HFFc6 (cell line): ENCODE measurements around the gene DEPDC4. TPM values are rescaled to one million over a fixed set of nuclear protein-coding genes. Genes with fewer than 3 reads are reported as not detected.

Experiments used
- DNase-seq: peaks from one replicate; pipeline ENCODE4 v3.0.0-alpha.2; 2018
- H3K27ac Mint-ChIP-seq: 2 replicates; pipeline ENCODE4 v1.8.0; 2020; ENCODE audit warnings: mild to moderate bottlenecking, mixed read lengths
- H3K27me3 Mint-ChIP-seq: 2 replicates; pipeline ENCODE4 v1.8.0; 2021; ENCODE audit warnings: mild to moderate bottlenecking, moderate library complexity, mixed read lengths; ENCODE audit not compliant: insufficient read depth
- H3K36me3 Mint-ChIP-seq: 2 replicates; pipeline ENCODE4 v1.8.0; 2021; ENCODE audit warnings: low read depth, mixed read lengths
- H3K4me1 Mint-ChIP-seq: 2 replicates; pipeline ENCODE4 v1.8.0; 2020; ENCODE audit warnings: low read depth, mixed read lengths
- H3K4me3 Mint-ChIP-seq: 2 replicates; pipeline ENCODE4 v1.8.0; 2020; ENCODE audit warnings: mild to moderate bottlenecking, moderate library complexity, mixed read lengths
- H3K9me3 Mint-ChIP-seq: 2 replicates; pipeline ENCODE4 v1.8.0; 2020; ENCODE audit warnings: mild to moderate bottlenecking, mixed read lengths
- CTCF ChIP-seq: fragments of 200-600 bp; sonication (generic); IDR thresholded peaks from 2 replicates; pipeline ENCODE4 v1.5.0; 2021; ENCODE audit warnings: antibody characterized with exemption, mild to moderate bottlenecking
- total RNA-seq, 6 experiments: library from RNA; stranded (reverse); fragmentation: NEBNext Ultra II Directional; extraction: Animal tissue kit (Norgen Biotek cat#: 25700); gene quantifications; 2 replicates in 1 of 6; 3 replicates in 5 of 6; pipeline ENCODE4 v1.2.3, GENCODE V29; 2021

The DEPDC4 gene
- total RNA-seq, 6 experiments from 2014 or later: 0.73 to 1.5 (median 1.3) TPM

- Mint-ChIP-seq H3K4me1 (no peaks in the 10 kb centered on the region), H3K27ac (no peak overlapping the region), H3K4me3 (no peak overlapping the region), H3K36me3 (no peaks in the 10 kb centered on the region; the same call in 1 of the 2 replicates), H3K9me3 (no peaks in the 10 kb centered on the region), H3K27me3 (no peaks in the 10 kb centered on the region)
- TF ChIP-seq CTCF: no peak
- DNase-seq: no peak
Observed at GRCh38 chr12:100208834-100209233, 58.0 kb downstream of the DEPDC4 start.

GRCh38 chr12:100207311-100207710, 59.6 kb downstream of the DEPDC4 start:
- no peak for DNase-seq
- TF ChIP-seq CTCF: no peak
- no peak overlapping the region for H3K4me3 Mint-ChIP-seq
- H3K27me3 Mint-ChIP-seq: no peaks in the 10 kb centered on the region
- no peaks in the 10 kb centered on the region for H3K4me1 Mint-ChIP-seq
- H3K27ac Mint-ChIP-seq: no peak overlapping the region
- H3K9me3 Mint-ChIP-seq: no peaks in the 10 kb centered on the region
- H3K36me3 Mint-ChIP-seq: no peaks in the 10 kb centered on the region; the same call in 1 of the 2 replicates

- H3K9me3 Mint-ChIP-seq: no peaks in the 10 kb centered on the region
- peak overlapping the region; percentile 92 for H3K27ac Mint-ChIP-seq
- no peaks in the 10 kb centered on the region for H3K4me1 Mint-ChIP-seq
- no peaks in the 10 kb centered on the region for H3K36me3 Mint-ChIP-seq
- H3K4me3 Mint-ChIP-seq: peak overlapping the region; percentile 96
- no peak for TF ChIP-seq CTCF
- H3K27me3 Mint-ChIP-seq: peaks cover 7% of the 10 kb centered on the region
- DNase-seq: no peak
Observed at GRCh38 chr12:100201604-100202423, 65.1 kb downstream of the DEPDC4 start.

GRCh38 chr12:100200463-100201181, 66.3 kb downstream of the DEPDC4 start, which contains the start of gene ACTR6:
Gene ACTR6 (plus strand): TSS chr12:100200815. CDS start chr12:100200852, 37 bp downstream.
- Mint-ChIP-seq H3K4me3 (peak within 1 kb of the TSS; percentile 96), H3K36me3 (no peaks in the 10 kb centered on the region), H3K9me3 (no peaks in the 10 kb centered on the region), H3K4me1 (no peaks in the 10 kb centered on the region), H3K27me3 (peaks cover 7% of the 10 kb centered on the region), H3K27ac (peak within 1 kb of the TSS; percentile 92)
- DNase-seq: peak; percentile 95
- no peak for TF ChIP-seq CTCF

GRCh38 chr12:100199347-100200149, 67.3 kb downstream of the DEPDC4 start:
- H3K36me3 Mint-ChIP-seq: no peaks in the 10 kb centered on the region
- peak overlapping the region; percentile 92 for H3K27ac Mint-ChIP-seq
- H3K4me1 Mint-ChIP-seq: no peaks in the 10 kb centered on the region
- no peak for TF ChIP-seq CTCF
- peak overlapping the region; percentile 96 for H3K4me3 Mint-ChIP-seq
- H3K9me3 Mint-ChIP-seq: no peaks in the 10 kb centered on the region
- peak; percentile 31 for DNase-seq
- peaks cover 7% of the 10 kb centered on the region for H3K27me3 Mint-ChIP-seq
